Germinal center (tissue), 1 donor: ENCODE measurements around the gene SNRPA1.

Experiments
- DNase-seq: peaks from one replicate; pipeline ENCODE4 v3.0.0; 2012; ENCODE audit warnings: mixed read lengths, low spot score

The SNRPA1 gene

GRCh38 chr15:101258238-101259144, 36.6 kb downstream of the SNRPA1 start:
- DNase-seq = peak; percentile 38

- DNase-seq = no peak
These were observed 38.3 kb downstream of the SNRPA1 start for GRCh38 chr15:101256757-101257156.

GRCh38 chr15:101255615-101256241, 39.3 kb downstream of the SNRPA1 start:
- DNase-seq = no peak

- DNase-seq = no peak
These were observed 40.0 kb downstream of the SNRPA1 start for GRCh38 chr15:101255051-101255395.

- no peak for DNase-seq
These were observed 40.6 kb downstream of the SNRPA1 start for GRCh38 chr15:101254157-101255050.

GRCh38 chr15:101252836-101253235, 42.2 kb downstream of the SNRPA1 start:
- DNase-seq = no peak

GRCh38 chr15:101251830-101252820, 42.9 kb downstream of the SNRPA1 start, which contains the start of gene CHSY1:
TSS of gene CHSY1 (minus strand) at chr15:101252048. CDS start at chr15:101251456, 592 bp downstream.
- peak; percentile 81 for DNase-seq

- DNase-seq = peak; percentile 71
These were observed 43.9 kb downstream of the SNRPA1 start for GRCh38 chr15:101250873-101251829.

- DNase-seq = no peak
These were observed 44.7 kb downstream of the SNRPA1 start for GRCh38 chr15:101250341-101250831.

GRCh38 chr15:101248274-101248673, 46.8 kb downstream of the SNRPA1 start:
- DNase-seq = no peak

- DNase-seq = no peak
These were observed 48.0 kb downstream of the SNRPA1 start for GRCh38 chr15:101246824-101247745.

GRCh38 chr15:101246391-101246790, 48.7 kb downstream of the SNRPA1 start:
- DNase-seq = peak; percentile 39

GRCh38 chr15:101244889-101245668, 50.0 kb downstream of the SNRPA1 start:
- no peak for DNase-seq

GRCh38 chr15:101244036-101244781, 50.8 kb downstream of the SNRPA1 start:
- DNase-seq = no peak

- DNase-seq = no peak
These were observed 51.6 kb downstream of the SNRPA1 start for GRCh38 chr15:101243420-101243819.

GRCh38 chr15:101242999-101243336, 52.1 kb downstream of the SNRPA1 start:
- no peak for DNase-seq
